Chondrocyte (in vitro differentiated cells): ENCODE results near the gene RFX7. TPM values are rescaled to one million over a fixed set of nuclear protein-coding genes. Genes with fewer than 3 reads are reported as not detected.
"Not testable (repeated sequence)": the region's sequence is repeated elsewhere in the genome, so short reads cannot be mapped to it uniquely, and the experiment has no call there.

Experiments
- DNase-seq: peaks from one replicate; pipeline ENCODE4 v3.0.0; 2021; ENCODE audit warnings: mixed read lengths, low spot score
- H3K27ac Mint-ChIP-seq: one replicate; pipeline ENCODE4 v1.8.0; 2021; ENCODE audit warnings: mild to moderate bottlenecking, moderate library complexity, mixed read lengths; ENCODE audit not compliant: unreplicated experiment
- H3K27me3 Mint-ChIP-seq: 2 replicates; pipeline ENCODE4 v1.8.0; 2021; ENCODE audit warnings: low read depth, mixed read lengths
- H3K36me3 Mint-ChIP-seq: 2 replicates; pipeline ENCODE4 v1.8.0; 2021; ENCODE audit warnings: low read depth, mixed read lengths
- H3K4me1 Mint-ChIP-seq: 2 replicates; pipeline ENCODE4 v1.8.0; 2021; ENCODE audit warnings: low read depth, mild to moderate bottlenecking, mixed read lengths
- H3K4me3 Mint-ChIP-seq: one replicate; pipeline ENCODE4 v1.8.0; 2021; ENCODE audit warnings: mild to moderate bottlenecking, moderate library complexity, mixed read lengths; ENCODE audit not compliant: unreplicated experiment
- H3K9me3 Mint-ChIP-seq: 2 replicates; pipeline ENCODE4 v1.8.0; 2021; ENCODE audit warnings: low read depth, mixed read lengths
- CTCF ChIP-seq: fragments of 200-600 bp; sonication (generic); IDR thresholded peaks from 2 replicates; pipeline ENCODE4 v1.5.0; 2021; ENCODE audit warnings: antibody characterized with exemption, mild to moderate bottlenecking, moderate library complexity
- total RNA-seq: library from RNA; stranded (reverse); gene quantifications from 3 replicates; pipeline ENCODE4 v1.2.1, GENCODE V29; 2021

The RFX7 gene
- total RNA-seq, 1 donor from 2014 or later = 17.8 TPM

- Mint-ChIP-seq H3K27ac (no peak overlapping the region), H3K9me3 (peaks cover 27% of the 10 kb centered on the region), H3K27me3 (no peaks in the 10 kb centered on the region), H3K4me3 (no peak overlapping the region), H3K36me3 (peaks cover 12% of the 10 kb centered on the region), H3K4me1 (peaks cover 51% of the 10 kb centered on the region)
- TF ChIP-seq CTCF = no peak
- DNase-seq = no peak
These were observed 36.6 kb downstream of the RFX7 start for GRCh38 chr15:56207092-56207491.

- TF ChIP-seq CTCF = no peak
- Mint-ChIP-seq H3K27ac (peak overlapping the region; percentile 91), H3K9me3 (peaks cover 9% of the 10 kb centered on the region), H3K4me3 (peak overlapping the region; percentile 31), H3K27me3 (no peaks in the 10 kb centered on the region), H3K36me3 (peaks cover 2% of the 10 kb centered on the region), H3K4me1 (peaks cover 50% of the 10 kb centered on the region)
- no peak for DNase-seq
These were observed 38.4 kb downstream of the RFX7 start for GRCh38 chr15:56205061-56205876.

- not testable (repeated sequence) for H3K4me3 Mint-ChIP-seq, H3K27me3 Mint-ChIP-seq, H3K27ac Mint-ChIP-seq, H3K36me3 Mint-ChIP-seq, DNase-seq, H3K9me3 Mint-ChIP-seq
- peaks cover 44% of the 10 kb centered on the region for H3K4me1 Mint-ChIP-seq
These were observed 40.3 kb downstream of the RFX7 start for GRCh38 chr15:56203312-56203922.

GRCh38 chr15:56202701-56203100 is 41.0 kb downstream of the RFX7 start:
- no peaks in the 10 kb centered on the region for H3K27me3 Mint-ChIP-seq
- peaks cover 3% of the 10 kb centered on the region for H3K9me3 Mint-ChIP-seq
- peaks cover 1% of the 10 kb centered on the region for H3K36me3 Mint-ChIP-seq
- no peak for DNase-seq
- no peak for TF ChIP-seq CTCF
- no peak overlapping the region for H3K27ac Mint-ChIP-seq
- no peak overlapping the region for H3K4me3 Mint-ChIP-seq
- peaks cover 40% of the 10 kb centered on the region for H3K4me1 Mint-ChIP-seq

GRCh38 chr15:56199038-56199437 is 44.6 kb downstream of the RFX7 start:
- no peak for DNase-seq
- Mint-ChIP-seq H3K9me3 (no peaks in the 10 kb centered on the region), H3K27ac (no peak overlapping the region), H3K4me1 (peaks cover 21% of the 10 kb centered on the region), H3K27me3 (no peaks in the 10 kb centered on the region), H3K4me3 (no peak overlapping the region), H3K36me3 (peaks cover 1% of the 10 kb centered on the region)
- no peak for TF ChIP-seq CTCF
